GM21515 (cell line): Measurements from ENCODE around the gene ZNF93.
A peak's percentile ranks its signal among the peaks of the same experiment; 100 is the strongest.
"Not testable (repeated sequence)": the region's sequence is repeated elsewhere in the genome, so short reads cannot be mapped to it uniquely, and the experiment has no call there.

Experiments
- ATAC-seq: cut with Tn5 transposase; IDR thresholded peaks from one replicate; pipeline ENCODE4 v1.9.1; 2021; ENCODE audit not compliant: unreplicated experiment

ZNF93 gene

GRCh38 chr19:19900729-19901444, at the start of gene ZNF93:
Gene ZNF93, plus strand, starts transcription at chr19:19900946. Its CDS starts 143 bp downstream, at chr19:19901089.
- ATAC-seq, result peak; percentile 93

- ATAC-seq, result not testable (repeated sequence)
Measured at GRCh38 chr19:19851740-19852139, 49.0 kb upstream of the ZNF93 start.

- ATAC-seq, result no peak
Measured at GRCh38 chr19:19858751-19859150, 42.0 kb upstream of the ZNF93 start.

- no peak for ATAC-seq
Measured at GRCh38 chr19:19860756-19861390, 39.9 kb upstream of the ZNF93 start.

GRCh38 chr19:19865750-19866610, 34.8 kb upstream of the ZNF93 start, which contains the start of gene ZNF253:
Gene ZNF253, plus strand, starts transcription at chr19:19865882. Its CDS starts 115 bp downstream, at chr19:19865997.
- ATAC-seq, result peak; percentile 97

GRCh38 chr19:19866611-19867248, 34.0 kb upstream of the ZNF93 start:
- ATAC-seq, result no peak

- not testable (repeated sequence) for ATAC-seq
Measured at GRCh38 chr19:19870086-19870485, 30.7 kb upstream of the ZNF93 start.

GRCh38 chr19:19871932-19872331, 28.8 kb upstream of the ZNF93 start:
- no peak for ATAC-seq

- ATAC-seq, result no peak
Measured at GRCh38 chr19:19873381-19873780, 27.4 kb upstream of the ZNF93 start.

- ATAC-seq, result no peak
Measured at GRCh38 chr19:19877724-19878123, 23.0 kb upstream of the ZNF93 start.

GRCh38 chr19:19884583-19884982, 16.2 kb upstream of the ZNF93 start:
- ATAC-seq, result no peak

- not testable (repeated sequence) for ATAC-seq
Measured at GRCh38 chr19:19892055-19892941, 8.4 kb upstream of the ZNF93 start.

GRCh38 chr19:19900139-19900728, 512 bp upstream of the ZNF93 start:
- ATAC-seq, result peak; percentile 9

- not testable (repeated sequence) for ATAC-seq
Measured at GRCh38 chr19:19907551-19907950, 6.8 kb downstream of the ZNF93 start.

GRCh38 chr19:19909654-19910053, 8.9 kb downstream of the ZNF93 start:
- no peak for ATAC-seq

GRCh38 chr19:19911150-19911549, 10.4 kb downstream of the ZNF93 start:
- no peak for ATAC-seq

- ATAC-seq, result no peak
Measured at GRCh38 chr19:19914596-19914995, 13.8 kb downstream of the ZNF93 start.

GRCh38 chr19:19930417-19930816, 29.7 kb downstream of the ZNF93 start:
- ATAC-seq, result not testable (repeated sequence)
